HL-60 (cell line): Measurements from ENCODE around the gene NKAIN2.

ENCODE experiments used
- GABPA ChIP-seq: IDR thresholded peaks from 2 replicates; pipeline ENCODE4 v1.6.1; 2012; ENCODE audit warnings: low read depth
- POLR2AphosphoS5 ChIP-seq: IDR thresholded peaks from 2 replicates; pipeline ENCODE4 v1.6.1; 2012; ENCODE audit warnings: low read depth
- SPI1 ChIP-seq: IDR thresholded peaks from 2 replicates; pipeline ENCODE4 v1.6.1; 2012; ENCODE audit warnings: low read depth, mild to moderate bottlenecking, borderline replicate concordance
- TF ChIP-seq, protein P1 (sequence below): IDR thresholded peaks from one replicate; pipeline ENCODE4 v1.5.1; 2011; ENCODE audit warnings: low read length, control low read depth, inconsistent platforms; ENCODE audit not compliant: insufficient read depth

DNA sequence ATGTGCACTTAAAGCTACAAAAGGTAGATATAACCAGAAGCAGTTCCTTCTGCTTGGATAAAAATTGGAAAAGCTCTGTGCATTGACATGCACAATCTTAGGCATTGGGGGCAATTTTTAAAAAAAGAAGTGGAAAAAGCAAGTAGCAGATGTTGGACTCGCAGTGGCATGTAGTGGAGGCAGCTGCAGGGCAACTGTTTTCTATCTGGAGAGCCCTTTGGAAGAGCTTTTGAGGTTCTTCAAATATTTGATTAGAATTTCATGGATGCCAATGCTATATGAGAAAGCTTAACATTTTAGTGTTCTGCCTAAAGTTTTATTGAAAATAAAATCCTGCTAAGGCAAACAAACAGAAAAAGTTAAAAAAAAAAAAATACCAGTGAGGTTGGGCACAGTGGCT is 770.3 kb downstream of the NKAIN2 start:
- TF ChIP-seq, protein P1, sequence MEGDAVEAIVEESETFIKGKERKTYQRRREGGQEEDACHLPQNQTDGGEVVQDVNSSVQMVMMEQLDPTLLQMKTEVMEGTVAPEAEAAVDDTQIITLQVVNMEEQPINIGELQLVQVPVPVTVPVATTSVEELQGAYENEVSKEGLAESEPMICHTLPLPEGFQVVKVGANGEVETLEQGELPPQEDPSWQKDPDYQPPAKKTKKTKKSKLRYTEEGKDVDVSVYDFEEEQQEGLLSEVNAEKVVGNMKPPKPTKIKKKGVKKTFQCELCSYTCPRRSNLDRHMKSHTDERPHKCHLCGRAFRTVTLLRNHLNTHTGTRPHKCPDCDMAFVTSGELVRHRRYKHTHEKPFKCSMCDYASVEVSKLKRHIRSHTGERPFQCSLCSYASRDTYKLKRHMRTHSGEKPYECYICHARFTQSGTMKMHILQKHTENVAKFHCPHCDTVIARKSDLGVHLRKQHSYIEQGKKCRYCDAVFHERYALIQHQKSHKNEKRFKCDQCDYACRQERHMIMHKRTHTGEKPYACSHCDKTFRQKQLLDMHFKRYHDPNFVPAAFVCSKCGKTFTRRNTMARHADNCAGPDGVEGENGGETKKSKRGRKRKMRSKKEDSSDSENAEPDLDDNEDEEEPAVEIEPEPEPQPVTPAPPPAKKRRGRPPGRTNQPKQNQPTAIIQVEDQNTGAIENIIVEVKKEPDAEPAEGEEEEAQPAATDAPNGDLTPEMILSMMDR = no peak
- TF ChIP-seq POLR2AphosphoS5 (no peak), SPI1 (no peak), GABPA (no peak)
